Central memory CD4-positive, alpha-beta T cell (primary cell): Measurements from ENCODE around the gene BNIP5.

Experiments used
- DNase-seq: peaks from one replicate; pipeline ENCODE4 v3.0.0; 2022

The BNIP5 gene

GRCh38 chr6:36290668-36291620 is 45.7 kb downstream of the BNIP5 start:
- DNase-seq = no peak

- no peak for DNase-seq
These were observed 47.3 kb downstream of the BNIP5 start for GRCh38 chr6:36289281-36289878.

- no peak for DNase-seq
These were observed 49.8 kb downstream of the BNIP5 start for GRCh38 chr6:36286858-36287257.

- no peak for DNase-seq
These were observed 50.9 kb downstream of the BNIP5 start for GRCh38 chr6:36285797-36286196.

GRCh38 chr6:36285187-36285671 is 51.5 kb downstream of the BNIP5 start:
- no peak for DNase-seq

GRCh38 chr6:36284359-36284758 is 52.3 kb downstream of the BNIP5 start:
- DNase-seq = no peak

GRCh38 chr6:36283608-36284007 is 53.1 kb downstream of the BNIP5 start:
- no peak for DNase-seq

- no peak for DNase-seq
These were observed 55.7 kb downstream of the BNIP5 start for GRCh38 chr6:36280983-36281382.

- no peak for DNase-seq
These were observed 56.2 kb downstream of the BNIP5 start for GRCh38 chr6:36280467-36280866.

GRCh38 chr6:36277946-36278470 is 58.7 kb downstream of the BNIP5 start:
- no peak for DNase-seq

- DNase-seq = no peak
These were observed 59.8 kb downstream of the BNIP5 start for GRCh38 chr6:36276581-36277536.

GRCh38 chr6:36273802-36274514 is 62.7 kb downstream of the BNIP5 start:
- DNase-seq = no peak

- no peak for DNase-seq
These were observed 63.6 kb downstream of the BNIP5 start for GRCh38 chr6:36273067-36273466.

- DNase-seq = no peak
These were observed 64.5 kb downstream of the BNIP5 start for GRCh38 chr6:36272234-36272633.

GRCh38 chr6:36269834-36270705 is 66.6 kb downstream of the BNIP5 start, which contains the start of gene PNPLA1:
Gene PNPLA1, plus strand, starts transcription at chr6:36270060. Its CDS starts 400 bp downstream, at chr6:36270460.
- DNase-seq = no peak

GRCh38 chr6:36268478-36269275 is 68.0 kb downstream of the BNIP5 start:
- no peak for DNase-seq

GRCh38 chr6:36267731-36268477 is 68.8 kb downstream of the BNIP5 start:
- no peak for DNase-seq

- no peak for DNase-seq
These were observed 69.6 kb downstream of the BNIP5 start for GRCh38 chr6:36266913-36267644.
